ENCODE measurements around the gene IRF1. TPM values are rescaled to one million over a fixed set of nuclear protein-coding genes. Genes with fewer than 3 reads are reported as not detected.
A peak's percentile ranks its signal among the peaks of the same experiment; 100 is the strongest.

The IRF1 gene
- total RNA-seq, 4 donors from 2014 or later: 20.6 to 289 (median 29.6) TPM

DNA sequence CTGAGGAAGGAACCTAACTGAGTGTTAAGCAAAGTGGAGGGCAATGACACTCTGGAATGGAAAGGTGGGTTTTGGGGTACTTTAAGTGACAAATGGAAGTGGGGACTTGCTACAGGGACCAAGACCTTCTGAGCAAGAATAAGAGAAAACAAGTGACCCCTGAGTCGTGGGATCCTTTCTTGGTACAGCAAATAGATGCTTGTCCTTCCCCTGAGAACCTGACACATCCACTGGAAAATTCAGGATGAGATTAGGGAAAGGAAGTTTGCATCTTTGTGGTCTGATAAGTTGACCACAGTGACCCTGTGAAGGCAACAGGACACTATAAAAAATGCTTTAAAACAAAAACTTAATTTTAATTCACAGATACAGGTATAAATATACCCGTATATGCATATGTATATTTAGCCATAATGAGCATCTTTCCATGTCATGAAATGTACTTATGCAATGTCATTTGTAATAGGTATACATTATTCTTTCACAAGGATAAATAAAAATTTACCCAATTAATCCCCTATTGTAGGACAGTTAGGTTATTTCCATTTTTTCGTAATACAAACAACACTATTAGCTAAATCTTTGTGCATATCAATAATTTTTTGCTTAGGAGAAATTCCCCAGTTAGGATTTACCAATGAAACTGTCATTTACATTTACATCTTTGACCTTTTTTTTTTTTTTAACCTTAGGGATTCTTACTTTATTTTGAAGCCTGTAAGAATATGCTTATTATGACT lies 2.0 kb upstream of the IRF1 start:
- intact Hi-C loops (cut with DNase I): no loop called here
- TF ChIP-seq, protein P1, sequence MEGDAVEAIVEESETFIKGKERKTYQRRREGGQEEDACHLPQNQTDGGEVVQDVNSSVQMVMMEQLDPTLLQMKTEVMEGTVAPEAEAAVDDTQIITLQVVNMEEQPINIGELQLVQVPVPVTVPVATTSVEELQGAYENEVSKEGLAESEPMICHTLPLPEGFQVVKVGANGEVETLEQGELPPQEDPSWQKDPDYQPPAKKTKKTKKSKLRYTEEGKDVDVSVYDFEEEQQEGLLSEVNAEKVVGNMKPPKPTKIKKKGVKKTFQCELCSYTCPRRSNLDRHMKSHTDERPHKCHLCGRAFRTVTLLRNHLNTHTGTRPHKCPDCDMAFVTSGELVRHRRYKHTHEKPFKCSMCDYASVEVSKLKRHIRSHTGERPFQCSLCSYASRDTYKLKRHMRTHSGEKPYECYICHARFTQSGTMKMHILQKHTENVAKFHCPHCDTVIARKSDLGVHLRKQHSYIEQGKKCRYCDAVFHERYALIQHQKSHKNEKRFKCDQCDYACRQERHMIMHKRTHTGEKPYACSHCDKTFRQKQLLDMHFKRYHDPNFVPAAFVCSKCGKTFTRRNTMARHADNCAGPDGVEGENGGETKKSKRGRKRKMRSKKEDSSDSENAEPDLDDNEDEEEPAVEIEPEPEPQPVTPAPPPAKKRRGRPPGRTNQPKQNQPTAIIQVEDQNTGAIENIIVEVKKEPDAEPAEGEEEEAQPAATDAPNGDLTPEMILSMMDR (IDR thresholded peaks at IDR 0.05): no peak
- TF ChIP-seq POLR2A (IDR thresholded peaks at IDR 0.05; ENCODE audit: low read depth) (no peak), EP300 (IDR thresholded peaks at IDR 0.05) (no peak), POLR2AphosphoS5 (IDR thresholded peaks at IDR 0.05) (no peak)
- no peak overlapping the region for H3K4me3 ChIP-seq
- H3K27ac ChIP-seq (replicated peaks in 1 of 4): peak overlapping the region in 3 of 4 donors; percentile 97 to 98 (median 97)
- 90% methylated on average over 3 of the region's 3 CpGs for WGBS
- no peaks in the 10 kb centered on the region for H3K27me3 ChIP-seq
- DNase-seq (ENCODE audit: extremely low spot score): peak; percentile 55
- H3K9me3 ChIP-seq: no peaks in the 10 kb centered on the region
- peaks cover 0 to 14% (median 8%) of the 10 kb centered on the region in 4 donors for H3K36me3 ChIP-seq
- H3K4me1 ChIP-seq: peaks cover 61 to 74% (median 71%) of the 10 kb centered on the region in 4 donors

DNA sequence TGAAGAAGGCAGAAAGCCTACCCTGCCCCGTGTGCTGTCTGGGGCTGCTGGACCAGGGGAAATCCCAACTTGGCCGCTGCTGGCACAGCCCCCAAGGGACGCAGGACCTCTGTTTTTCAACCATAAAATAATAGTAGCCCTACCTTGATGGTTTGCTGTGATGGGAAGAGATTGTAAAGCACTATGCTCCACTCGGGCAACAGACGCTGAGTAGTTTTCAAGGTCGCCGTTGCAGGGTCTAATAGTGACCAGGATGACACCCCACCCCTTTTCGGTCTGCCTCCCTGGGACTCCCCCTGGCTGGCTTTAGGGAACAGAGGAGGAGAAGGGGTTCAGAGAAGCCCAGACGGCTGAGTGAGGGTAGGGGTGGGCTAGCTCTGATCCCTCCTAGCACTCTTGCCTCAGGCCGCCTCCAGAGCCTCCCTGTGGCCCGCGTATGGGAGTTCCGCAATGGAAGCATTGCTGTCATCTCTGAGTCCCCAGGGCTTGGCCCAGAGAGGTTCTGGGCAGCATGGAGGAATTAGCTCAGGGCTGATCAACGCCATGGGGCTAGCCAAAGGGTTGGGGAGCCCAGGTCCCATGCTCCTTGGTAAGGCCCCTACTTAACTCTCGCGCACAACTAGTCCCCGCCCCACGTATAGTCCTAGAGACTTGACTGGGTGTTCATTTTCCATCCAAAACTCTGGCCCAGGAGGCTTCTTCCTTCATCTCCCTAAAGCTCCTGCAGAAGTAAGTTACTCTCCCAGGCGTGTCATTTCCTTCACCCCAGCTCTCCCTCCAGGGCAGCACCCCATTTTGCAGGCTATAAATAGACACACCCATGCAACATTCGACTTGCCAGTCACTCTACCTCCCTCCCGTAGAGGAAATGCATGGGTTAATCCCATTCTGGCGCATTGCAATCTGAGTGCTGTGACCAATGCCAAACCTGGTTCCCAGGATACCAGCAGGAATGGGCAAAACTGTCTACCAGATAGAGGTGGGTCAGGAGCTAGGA lies 1.1 kb upstream of the IRF1 start:
- Histone ChIP-seq H3K27ac (replicated peaks in 1 of 4) (peak overlapping the region; percentile 97 to 99 (median 98)), H3K36me3 (peaks cover 6 to 22% (median 17%) of the 10 kb centered on the region in 4 donors), H3K9me3 (no peaks in the 10 kb centered on the region), H3K4me3 (peak overlapping the region; percentile 84 to 93 (median 90)), H3K4me1 (peaks cover 57 to 74% (median 71%) of the 10 kb centered on the region in 4 donors), H3K27me3 (no peaks in the 10 kb centered on the region)
- TF ChIP-seq POLR2AphosphoS5 (IDR thresholded peaks at IDR 0.05) (no peak), EP300 (IDR thresholded peaks at IDR 0.05) (no peak), POLR2A (IDR thresholded peaks at IDR 0.05; ENCODE audit: low read depth) (no peak)
- intact Hi-C loops (cut with DNase I): no loop called here
- WGBS: 66% methylated on average over 16 of the region's 22 CpGs
- DNase-seq (ENCODE audit: extremely low spot score): peak; percentile 91

GRCh38 chr5:132489871-132490483 lies 596 bp downstream of the IRF1 start:
- Histone ChIP-seq H3K36me3 (peaks cover 22 to 39% (median 34%) of the 10 kb centered on the region in 4 donors), H3K27ac (replicated peaks in 1 of 4) (peak overlapping the region; percentile 97 to 99 (median 98)), H3K4me1 (peaks cover 54 to 76% (median 74%) of the 10 kb centered on the region in 4 donors), H3K9me3 (no peaks in the 10 kb centered on the region), H3K4me3 (peak overlapping the region; percentile 84 to 93 (median 90)), H3K27me3 (no peaks in the 10 kb centered on the region)
- intact Hi-C loops (cut with DNase I): loop anchor here (2.0 kb wide), 1 partner anchor 69 kb away; no protein-coding TSS in a partner anchor
- WGBS: 0% methylated on average over 12 of the region's 65 CpGs
- TF ChIP-seq, protein P1 (IDR thresholded peaks at IDR 0.05): peak; percentile 16 to 41 (median 32)
- no peak for TF ChIP-seq EP300 (IDR thresholded peaks at IDR 0.05)
- peak; percentile 91 for DNase-seq (ENCODE audit: extremely low spot score)

- no peak for TF ChIP-seq POLR2AphosphoS5 (IDR thresholded peaks at IDR 0.05)
- TF ChIP-seq POLR2A (IDR thresholded peaks at IDR 0.05; ENCODE audit: low read depth): no peak
- TF ChIP-seq, protein P1 (IDR thresholded peaks at IDR 0.05): no peak
- TF ChIP-seq EP300 (IDR thresholded peaks at IDR 0.05): no peak
- WGBS: 29% methylated on average over 9 of the region's 10 CpGs
- intact Hi-C loops (cut with DNase I): loop anchor here (2.0 kb wide), 1 partner anchor 68 kb away; no protein-coding TSS in a partner anchor
Observed at GRCh38 chr5:132489051-132489770, 1.4 kb downstream of the IRF1 start.

More at GRCh38 chr5:132489051-132489770, 1.4 kb downstream of the IRF1 start:
- H3K27ac ChIP-seq (replicated peaks in 1 of 4): peak overlapping the region; percentile 97 to 99 (median 98)
- DNase-seq (ENCODE audit: extremely low spot score): peak; percentile 90
- peak overlapping the region; percentile 84 to 93 (median 90) for H3K4me3 ChIP-seq
- H3K4me1 ChIP-seq: peaks cover 48 to 75% (median 67%) of the 10 kb centered on the region in 4 donors
- no peaks in the 10 kb centered on the region for H3K27me3 ChIP-seq
- H3K9me3 ChIP-seq: no peaks in the 10 kb centered on the region
- peaks cover 29 to 47% (median 42%) of the 10 kb centered on the region in 4 donors for H3K36me3 ChIP-seq
